Activated T-cell treated with anti-CD3 and anti-CD28 coated beads, Interleukin-2, amount 50 U/mL, for 72 hours (primary cell): Measurements from ENCODE around the gene MEF2D. TPM values are rescaled to one million over a fixed set of nuclear protein-coding genes. Genes with fewer than 3 reads are reported as not detected.

Experiments used
- ATAC-seq, 2 donors: fragments of 150-1000 bp; cut with Tn5 transposase; replicated peaks in 1 of 2; 2 replicates each; pipeline ENCODE4 v1.10.0; 2021; ENCODE audit warnings: moderate library complexity in 2 of 2, mild to moderate bottlenecking in 1 of 2
- DNase-seq, 2 donors: peaks; one replicate each; pipeline ENCODE4 v3.0.0; 2021 to 2022; ENCODE audit warnings: mixed read lengths in 1 of 2
- H3K27ac Mint-ChIP-seq: one replicate; pipeline ENCODE4 v1.8.0; 2022; ENCODE audit warnings: mild to moderate bottlenecking, moderate library complexity, mixed read lengths
- H3K27me3 Mint-ChIP-seq: one replicate; pipeline ENCODE4 v1.8.0; 2022; ENCODE audit warnings: low read depth, mixed read lengths
- H3K36me3 Mint-ChIP-seq, 2 donors: one replicate each; pipeline ENCODE4 v1.8.0; 2022; ENCODE audit warnings: mixed read lengths in 2 of 2, mild to moderate bottlenecking in 1 of 2; ENCODE audit not compliant: insufficient read depth in 2 of 2
- H3K4me1 Mint-ChIP-seq: one replicate; pipeline ENCODE4 v1.8.0; 2022; ENCODE audit warnings: low read depth, mixed read lengths
- H3K4me3 Mint-ChIP-seq, 2 donors: one replicate each; pipeline ENCODE4 v1.8.0; 2022; ENCODE audit warnings: mild to moderate bottlenecking in 2 of 2, mixed read lengths in 2 of 2, moderate library complexity in 2 of 2
- H3K9me3 Mint-ChIP-seq, 2 donors: one replicate each; pipeline ENCODE4 v1.8.0; 2022; ENCODE audit warnings: mixed read lengths in 2 of 2
- total RNA-seq, 2 donors: library from RNA; stranded (reverse); gene quantifications; one replicate each; pipeline ENCODE4 v1.2.3, GENCODE V29; 2022

Gene MEF2D
- total RNA-seq, 2 donors from 2014 or later = 73.3 to 86.8 TPM

DNA sequence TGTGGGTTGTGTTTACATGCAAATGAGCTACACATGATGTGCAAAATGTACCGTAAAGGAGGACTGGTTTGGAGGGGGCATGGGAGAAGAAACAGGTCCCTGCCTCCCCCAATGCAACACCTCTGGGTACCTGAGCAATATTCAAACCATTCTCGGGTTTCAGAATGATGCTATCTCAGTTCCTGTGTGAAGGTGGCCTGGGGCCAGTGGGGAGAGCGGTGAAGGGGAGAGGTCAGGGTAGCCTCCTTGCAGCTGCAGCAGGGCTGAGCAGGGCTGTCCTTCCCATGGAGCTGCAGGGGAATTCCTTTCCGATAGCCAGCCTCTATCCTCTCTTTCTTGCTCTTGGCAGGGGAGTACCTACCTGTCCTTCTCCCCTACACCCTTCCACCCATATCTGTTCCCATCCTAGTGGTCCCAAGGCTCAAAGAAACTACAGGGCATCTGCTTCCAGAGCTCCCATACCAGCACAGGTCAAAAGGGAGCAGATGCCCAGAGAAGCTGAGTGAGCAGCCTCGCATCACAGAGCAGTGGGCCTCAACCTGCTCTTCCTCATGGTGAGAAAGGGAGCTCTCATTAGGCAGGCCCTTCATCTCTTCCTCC is 11.9 kb downstream of the MEF2D start:
- DNase-seq (peak; percentile 77 to 79), ATAC-seq (peak; percentile 79 to 80)
- peak overlapping the region; percentile 81 to 85 for H3K4me3 Mint-ChIP-seq
- H3K27me3 Mint-ChIP-seq = no peaks in the 10 kb centered on the region
- peaks cover 0 to 2% of the 10 kb centered on the region in 2 donors for H3K9me3 Mint-ChIP-seq
- peak overlapping the region; percentile 27 for H3K27ac Mint-ChIP-seq
- peaks cover 93% of the 10 kb centered on the region for H3K4me1 Mint-ChIP-seq
- H3K36me3 Mint-ChIP-seq = peaks cover 2 to 6% of the 10 kb centered on the region in 2 donors

DNA sequence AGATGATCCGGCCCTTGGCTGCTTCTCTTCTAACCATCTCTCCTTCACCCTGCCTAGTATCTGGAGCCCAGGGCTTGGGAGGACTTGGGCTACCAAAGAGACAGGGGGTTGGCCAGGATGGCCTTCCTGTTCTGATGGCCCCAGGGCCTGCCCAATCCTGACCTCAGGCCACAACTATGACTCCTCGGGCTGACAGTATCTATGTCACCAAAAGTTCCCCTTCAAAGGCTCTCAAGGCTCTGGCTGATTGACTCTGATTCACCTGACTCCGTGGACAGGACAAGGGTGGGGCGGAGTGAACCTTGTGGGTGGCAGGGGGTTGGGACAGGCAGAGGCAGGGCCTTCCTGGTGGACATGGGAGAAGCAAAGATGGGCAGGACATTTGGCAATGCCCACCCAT is 12.7 kb downstream of the MEF2D start:
- Mint-ChIP-seq H3K27me3 (no peaks in the 10 kb centered on the region), H3K36me3 (peaks cover 2 to 6% of the 10 kb centered on the region in 2 donors), H3K4me1 (peaks cover 93% of the 10 kb centered on the region), H3K27ac (peak overlapping the region; percentile 89), H3K4me3 (peak overlapping the region; percentile 81 to 85), H3K9me3 (peaks cover 0 to 2% of the 10 kb centered on the region in 2 donors)
- DNase-seq = peak; percentile 77 to 78
- peak; percentile 82 to 85 for ATAC-seq

DNA sequence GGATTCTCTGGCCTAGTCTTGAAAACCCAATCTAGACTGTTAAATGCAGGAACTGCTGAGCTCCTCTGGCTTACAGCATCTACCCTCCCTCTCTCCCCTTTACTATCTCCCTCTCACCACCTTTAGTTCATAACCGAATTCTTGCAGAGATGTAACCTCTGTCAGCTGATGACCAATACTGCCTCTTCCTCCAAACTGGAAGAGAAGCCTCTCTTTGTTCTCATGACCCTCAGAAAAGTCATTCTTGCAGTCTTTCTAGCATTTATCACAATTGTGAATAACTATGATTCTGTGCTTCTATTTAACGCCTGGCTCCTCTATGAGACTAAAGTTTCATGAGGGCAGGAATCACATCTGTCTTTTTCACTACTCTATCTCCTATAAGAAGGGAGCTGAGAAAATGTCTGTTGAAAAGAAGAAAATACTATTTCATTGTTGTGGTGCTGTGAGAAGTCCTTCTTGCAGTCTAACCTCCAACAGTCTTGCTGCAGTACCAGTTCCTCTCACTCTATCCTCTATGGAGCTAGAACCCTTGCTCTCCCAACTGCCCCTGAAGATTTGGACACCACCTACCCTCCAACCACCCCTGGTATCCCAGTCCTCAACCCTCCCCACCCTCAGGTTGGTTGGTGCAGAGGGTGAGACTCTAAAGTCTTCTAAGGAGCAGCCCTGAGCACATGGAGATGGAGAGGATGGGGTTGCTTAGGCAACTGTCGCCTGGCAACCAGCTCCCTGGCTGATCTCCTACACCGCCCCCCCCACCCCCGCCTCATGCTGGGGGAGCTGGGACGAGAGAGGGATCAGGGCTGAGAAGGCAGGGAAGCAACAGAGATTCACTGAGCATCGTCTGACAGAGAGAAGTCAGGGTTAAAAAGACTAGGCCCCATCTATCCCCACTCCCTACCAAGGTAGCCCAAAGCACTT is 13.9 kb downstream of the MEF2D start:
- H3K9me3 Mint-ChIP-seq = peaks cover 0 to 2% of the 10 kb centered on the region in 2 donors
- H3K27ac Mint-ChIP-seq = peak overlapping the region; percentile 85
- no peak for ATAC-seq
- H3K4me3 Mint-ChIP-seq = peak overlapping the region; percentile 81 to 85
- H3K36me3 Mint-ChIP-seq = peaks cover 5 to 8% of the 10 kb centered on the region in 2 donors
- H3K4me1 Mint-ChIP-seq = peaks cover 93% of the 10 kb centered on the region
- DNase-seq = no peak
- H3K27me3 Mint-ChIP-seq = no peaks in the 10 kb centered on the region

DNA sequence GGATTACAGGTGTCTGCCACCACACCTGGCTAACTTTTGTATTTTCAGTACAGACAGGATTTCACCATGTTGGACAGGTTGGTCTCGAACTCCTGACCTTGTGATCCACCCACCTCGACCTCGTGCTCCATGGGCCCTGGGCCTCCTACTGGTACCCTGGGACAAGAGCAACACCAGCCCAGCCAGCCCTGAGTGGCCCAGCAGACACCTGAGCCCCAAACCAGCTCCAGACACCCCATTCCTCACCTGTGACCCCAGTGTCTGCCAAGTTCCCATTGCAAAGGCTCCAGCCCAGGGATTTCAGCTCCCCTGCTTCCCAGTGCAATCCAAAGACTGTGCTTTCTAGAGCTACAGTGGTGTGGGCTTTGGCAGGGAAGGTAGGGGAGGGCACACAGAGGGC is 14.6 kb downstream of the MEF2D start:
- no peak for DNase-seq
- Mint-ChIP-seq H3K27ac (peak overlapping the region; percentile 4), H3K4me3 (no peak overlapping the region), H3K4me1 (peaks cover 93% of the 10 kb centered on the region), H3K9me3 (peaks cover 0 to 2% of the 10 kb centered on the region in 2 donors), H3K36me3 (peaks cover 5 to 13% of the 10 kb centered on the region in 2 donors), H3K27me3 (no peaks in the 10 kb centered on the region)
- ATAC-seq = no peak

DNA sequence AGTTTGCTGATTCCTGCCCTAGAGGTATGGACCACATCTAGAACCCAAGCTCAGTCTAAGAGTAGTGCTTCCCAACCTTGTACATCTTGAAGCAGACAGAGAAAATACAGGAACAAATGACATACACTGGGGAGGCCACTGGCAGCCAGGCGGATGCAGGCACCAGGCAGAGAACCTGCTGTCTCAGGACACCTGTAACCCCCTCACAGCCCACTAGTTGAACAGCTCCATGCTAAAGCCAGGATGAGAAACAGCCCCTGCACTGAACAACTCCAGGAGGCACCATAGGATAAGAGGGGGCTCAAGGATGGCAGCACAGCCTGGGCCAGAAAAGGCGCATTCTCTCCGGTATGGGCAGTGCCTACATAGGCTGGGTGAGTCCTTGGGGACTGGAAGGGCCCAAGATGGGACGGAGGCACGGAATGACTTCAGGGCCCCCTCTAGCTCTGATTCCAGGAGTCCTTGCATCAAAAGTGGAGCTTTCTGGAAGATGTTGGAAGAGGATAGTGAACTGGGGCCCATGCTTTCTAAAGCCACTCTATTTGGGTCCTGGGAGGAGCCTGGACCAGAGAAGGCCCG is 16.0 kb downstream of the MEF2D start:
- ATAC-seq (no peak), DNase-seq (no peak)
- H3K4me1 Mint-ChIP-seq = peaks cover 88% of the 10 kb centered on the region
- H3K36me3 Mint-ChIP-seq = peaks cover 8 to 22% of the 10 kb centered on the region in 2 donors
- H3K27me3 Mint-ChIP-seq = no peaks in the 10 kb centered on the region
- H3K9me3 Mint-ChIP-seq = peaks cover 0 to 2% of the 10 kb centered on the region in 2 donors
- H3K4me3 Mint-ChIP-seq = no peak overlapping the region
- H3K27ac Mint-ChIP-seq = no peak overlapping the region

DNA sequence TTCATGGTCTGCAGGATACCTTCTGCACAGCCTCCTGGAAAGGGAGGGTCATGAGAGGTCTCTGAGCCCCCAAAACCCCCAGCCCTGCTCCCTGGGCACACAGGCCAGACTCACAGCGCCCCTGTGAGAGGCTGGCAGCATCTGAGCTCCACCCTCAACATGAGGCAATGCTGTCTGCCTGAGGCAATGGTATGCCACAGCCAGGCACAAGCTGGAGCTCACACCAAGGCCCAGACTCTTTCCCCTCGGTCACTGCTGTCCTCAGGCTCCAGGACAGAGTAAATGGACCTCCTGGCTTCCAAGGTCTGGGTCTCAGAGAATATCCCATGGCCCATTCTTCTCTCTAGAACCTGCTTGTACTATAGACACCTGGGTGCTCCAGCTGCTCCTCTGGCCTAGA is 17.2 kb downstream of the MEF2D start:
- DNase-seq = no peak
- H3K9me3 Mint-ChIP-seq = peaks cover 0 to 2% of the 10 kb centered on the region in 2 donors
- peaks cover 12 to 32% of the 10 kb centered on the region in 2 donors for H3K36me3 Mint-ChIP-seq
- no peaks in the 10 kb centered on the region for H3K27me3 Mint-ChIP-seq
- peaks cover 77% of the 10 kb centered on the region for H3K4me1 Mint-ChIP-seq
- H3K27ac Mint-ChIP-seq = no peak overlapping the region
- no peak for ATAC-seq
- H3K4me3 Mint-ChIP-seq = no peak overlapping the region

DNA sequence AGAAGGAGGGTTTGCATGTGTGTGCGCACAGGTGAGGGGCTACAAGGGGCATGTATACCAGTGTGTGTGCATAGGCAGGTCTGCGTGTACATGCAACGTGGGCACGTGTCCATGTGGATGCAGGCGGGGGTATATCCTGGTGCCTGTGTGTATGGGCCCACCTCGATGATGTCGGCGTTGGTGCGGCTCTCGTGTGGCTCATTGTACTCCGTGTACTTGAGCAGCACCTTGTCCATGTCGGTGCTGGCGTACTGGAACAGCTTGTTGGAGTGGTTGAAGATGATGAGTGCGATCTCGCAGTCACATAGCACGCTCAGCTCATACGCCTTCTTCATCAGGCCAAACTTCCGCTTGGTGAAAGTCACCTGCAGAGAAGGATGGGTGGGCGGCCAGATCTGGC is 18.3 kb downstream of the MEF2D start:
- H3K27ac Mint-ChIP-seq = no peak overlapping the region
- no peak for ATAC-seq

DNA sequence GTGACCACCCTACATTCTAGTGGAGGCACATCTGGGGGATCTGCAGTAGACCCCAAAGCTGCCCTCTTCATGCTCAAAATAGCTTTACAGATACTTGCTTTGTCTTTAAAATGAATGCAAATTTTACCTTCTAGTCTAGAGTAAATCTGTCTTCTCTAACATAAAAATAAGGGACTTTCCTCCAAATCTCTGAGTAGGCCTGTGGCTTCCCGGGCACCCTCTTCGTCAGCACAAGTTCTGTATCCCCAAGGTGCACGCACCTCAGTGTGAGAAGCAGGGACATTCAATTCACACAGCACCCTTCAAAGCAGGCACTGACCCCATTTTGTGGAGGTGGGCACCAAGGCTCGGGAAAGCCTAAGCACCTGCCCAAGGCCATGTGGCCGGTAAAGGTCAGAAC is 19.0 kb downstream of the MEF2D start:
- peak; percentile 65 to 69 for ATAC-seq
- Mint-ChIP-seq H3K4me3 (peak overlapping the region; percentile 62 to 74), H3K4me1 (peaks cover 74% of the 10 kb centered on the region)

More for the DNA sequence above, 18.3 kb downstream of the MEF2D start:
- Mint-ChIP-seq H3K36me3 (peaks cover 12 to 37% of the 10 kb centered on the region in 2 donors), H3K9me3 (peaks cover 0 to 2% of the 10 kb centered on the region in 2 donors), H3K4me1 (peaks cover 74% of the 10 kb centered on the region), H3K4me3 (peak overlapping the region; percentile 62 to 74), H3K27me3 (no peaks in the 10 kb centered on the region)
- no peak for DNase-seq

DNA sequence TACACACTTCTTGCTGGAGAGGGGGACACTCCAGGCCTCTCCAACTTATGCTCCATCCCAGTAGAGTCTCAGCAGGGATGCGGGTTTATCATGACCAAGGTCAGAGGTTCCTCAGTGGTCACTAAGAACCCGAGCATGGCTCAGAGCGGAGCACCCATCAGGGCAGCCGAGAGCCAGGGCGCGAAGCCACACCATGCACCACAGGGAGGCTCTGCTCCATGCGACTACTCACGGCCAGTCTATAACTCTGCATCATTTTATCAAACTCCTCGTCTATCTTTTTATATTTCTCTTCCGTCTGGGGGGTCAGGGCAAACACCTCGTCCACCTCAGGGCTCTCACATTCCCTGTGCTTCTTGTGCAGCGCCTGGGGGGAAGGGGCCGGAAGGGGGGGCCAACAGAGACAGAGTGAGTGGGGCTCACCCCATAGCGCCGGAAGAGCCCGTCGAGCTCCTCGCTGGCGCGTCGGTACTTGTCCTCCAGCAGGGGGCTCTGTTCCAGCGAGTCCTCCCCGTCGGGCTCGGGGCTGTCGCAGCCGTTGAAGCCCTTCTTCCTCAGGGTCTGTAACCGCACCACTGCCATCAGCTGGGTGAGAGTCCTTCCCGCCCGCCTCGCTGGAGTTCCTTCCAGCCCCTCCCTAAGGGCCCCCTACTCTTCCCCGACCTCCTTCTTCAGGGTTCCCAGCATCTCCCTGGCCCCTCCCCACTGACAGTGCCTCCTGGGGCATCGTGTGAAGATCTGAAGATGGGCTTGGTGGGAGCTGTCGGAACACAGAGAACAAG is 20.0 kb downstream of the MEF2D start:
- ATAC-seq (peak; percentile 72 to 75), DNase-seq (peak; percentile 83 to 86)
- Mint-ChIP-seq H3K4me3 (peak overlapping the region; percentile 62 to 74), H3K9me3 (no peaks in the 10 kb centered on the region), H3K36me3 (peaks cover 15 to 39% of the 10 kb centered on the region in 2 donors), H3K27me3 (no peaks in the 10 kb centered on the region), H3K27ac (peak overlapping the region; percentile 97), H3K4me1 (peaks cover 76% of the 10 kb centered on the region)

More for the DNA sequence above, 19.0 kb downstream of the MEF2D start:
- peak; percentile 59 to 64 for DNase-seq
- Mint-ChIP-seq H3K27ac (peak overlapping the region; percentile 86), H3K9me3 (peaks cover 0 to 2% of the 10 kb centered on the region in 2 donors), H3K27me3 (no peaks in the 10 kb centered on the region), H3K36me3 (peaks cover 14 to 39% of the 10 kb centered on the region in 2 donors)

DNA sequence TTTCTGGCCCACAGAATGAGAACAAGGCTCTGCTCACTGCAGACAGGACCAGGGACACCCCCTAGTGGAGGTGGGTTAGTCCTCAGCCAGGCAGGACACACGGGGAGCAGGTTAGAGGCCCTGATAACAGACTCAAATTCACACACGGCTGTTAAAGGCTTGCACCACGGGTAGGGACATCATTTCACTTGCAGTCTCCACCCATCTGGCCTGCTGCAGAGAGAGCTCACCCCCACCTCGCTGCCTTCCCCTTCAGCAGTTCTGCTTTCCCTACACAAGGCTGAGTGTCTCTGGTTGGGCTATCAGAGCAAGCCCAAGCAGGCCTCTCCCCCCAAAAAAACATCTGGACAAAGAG is 20.6 kb downstream of the MEF2D start:
- Mint-ChIP-seq H3K4me1 (peaks cover 81% of the 10 kb centered on the region), H3K27ac (no peak overlapping the region), H3K27me3 (no peaks in the 10 kb centered on the region), H3K36me3 (peaks cover 15 to 37% of the 10 kb centered on the region in 2 donors), H3K9me3 (no peaks in the 10 kb centered on the region), H3K4me3 (no peak overlapping the region)
- ATAC-seq (no peak), DNase-seq (no peak)

DNA sequence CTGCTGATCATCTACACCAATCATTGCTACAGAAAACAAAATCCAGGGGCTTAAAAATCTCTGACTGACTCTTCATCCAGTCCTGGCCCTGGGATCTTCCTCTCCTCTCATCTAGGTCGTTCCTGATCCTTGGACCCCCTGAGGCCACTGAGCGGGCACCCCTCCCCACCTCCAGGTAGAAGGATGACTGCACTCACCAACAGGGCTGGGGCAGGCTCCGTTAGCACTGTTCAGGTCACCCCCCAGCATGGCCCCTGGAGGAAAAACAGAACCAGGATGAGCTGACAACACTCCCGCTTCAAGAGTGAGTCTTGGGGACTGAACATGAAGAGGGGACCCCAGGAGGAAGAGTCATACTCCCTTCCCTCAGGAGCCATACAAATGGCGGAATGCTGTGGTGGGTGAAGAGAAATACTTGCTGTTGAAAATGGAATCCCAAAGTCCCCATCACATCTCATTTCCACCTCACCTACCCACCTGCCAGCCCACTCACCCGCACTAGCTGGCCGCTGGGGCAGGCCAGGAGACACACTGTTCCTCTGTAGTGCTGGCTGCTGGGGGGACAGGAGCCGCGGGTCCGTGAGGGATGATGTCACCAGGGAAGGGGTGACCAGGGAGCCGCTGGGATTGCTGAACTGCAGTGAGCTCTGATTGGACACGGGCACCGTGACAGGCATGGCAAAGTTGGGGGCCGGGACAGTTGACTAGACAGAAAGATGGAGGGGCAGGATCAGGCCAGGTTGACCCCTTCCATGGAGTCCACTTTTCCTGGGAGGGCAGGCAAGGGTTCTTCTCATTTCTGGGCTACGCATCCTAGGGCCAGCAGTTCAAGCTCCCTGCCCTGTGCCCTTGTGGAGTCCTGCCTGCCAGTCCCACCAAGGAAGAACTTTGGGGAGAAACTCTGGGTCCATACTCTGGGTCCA is 21.2 kb downstream of the MEF2D start:
- Mint-ChIP-seq H3K4me3 (no peak overlapping the region), H3K4me1 (peaks cover 78% of the 10 kb centered on the region), H3K36me3 (peaks cover 15 to 39% of the 10 kb centered on the region in 2 donors), H3K27me3 (no peaks in the 10 kb centered on the region), H3K9me3 (no peaks in the 10 kb centered on the region), H3K27ac (peak overlapping the region; percentile 63)
- no peak for ATAC-seq
- no peak for DNase-seq

DNA sequence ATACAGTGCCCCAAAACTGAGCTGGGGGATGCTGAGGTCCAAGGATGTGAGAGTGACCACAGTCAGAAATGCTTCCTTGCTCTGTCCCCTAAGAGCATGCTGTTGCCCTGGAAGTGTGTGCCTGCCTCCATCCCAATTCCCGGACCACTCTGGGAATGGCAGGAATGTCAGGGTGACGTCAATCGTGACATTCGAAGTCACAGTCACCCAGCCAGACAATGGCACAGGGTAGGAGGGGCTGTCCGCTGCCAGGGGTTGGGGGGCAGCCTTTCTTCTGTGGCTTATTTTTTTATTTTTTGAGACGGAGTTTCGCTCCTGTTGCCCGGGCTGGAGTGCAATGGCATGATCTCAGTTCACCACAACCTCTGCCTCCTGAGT is 22.3 kb downstream of the MEF2D start:
- peaks cover 67% of the 10 kb centered on the region for H3K4me1 Mint-ChIP-seq
- H3K4me3 Mint-ChIP-seq = no peak overlapping the region
- no peaks in the 10 kb centered on the region for H3K27me3 Mint-ChIP-seq
- peaks cover 19 to 48% of the 10 kb centered on the region in 2 donors for H3K36me3 Mint-ChIP-seq
- no peaks in the 10 kb centered on the region for H3K9me3 Mint-ChIP-seq
- ATAC-seq = no peak
- H3K27ac Mint-ChIP-seq = peak overlapping the region; percentile 49
- no peak for DNase-seq
